Hepatic stellate cell (primary cell): ENCODE measurements around the gene SETBP1.

ENCODE experiments used
- DNase-seq: peaks from one replicate; pipeline ENCODE4 v3.0.0; 2011; ENCODE audit warnings: low spot score

Gene SETBP1

DNA sequence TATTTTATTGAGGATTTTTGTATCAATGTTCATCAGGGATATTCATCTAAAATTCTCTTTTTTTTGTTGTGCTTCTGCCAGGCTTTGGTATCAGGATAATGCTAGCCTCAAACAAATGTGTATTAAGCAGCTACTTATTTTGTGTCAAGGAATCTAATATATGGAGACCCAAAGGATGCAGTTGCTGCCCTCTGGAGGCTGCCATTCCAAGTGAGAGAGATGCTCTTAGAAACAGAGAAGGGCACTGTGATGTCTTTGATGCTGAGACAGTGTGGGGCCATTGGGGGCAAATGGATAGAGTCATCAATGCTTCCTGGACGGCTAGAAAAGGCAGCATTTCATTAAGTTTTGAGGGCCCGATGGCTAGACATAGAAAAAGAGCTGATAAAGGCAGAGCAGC lies 292.6 kb downstream of the SETBP1 start:
- DNase-seq, result no peak

DNA sequence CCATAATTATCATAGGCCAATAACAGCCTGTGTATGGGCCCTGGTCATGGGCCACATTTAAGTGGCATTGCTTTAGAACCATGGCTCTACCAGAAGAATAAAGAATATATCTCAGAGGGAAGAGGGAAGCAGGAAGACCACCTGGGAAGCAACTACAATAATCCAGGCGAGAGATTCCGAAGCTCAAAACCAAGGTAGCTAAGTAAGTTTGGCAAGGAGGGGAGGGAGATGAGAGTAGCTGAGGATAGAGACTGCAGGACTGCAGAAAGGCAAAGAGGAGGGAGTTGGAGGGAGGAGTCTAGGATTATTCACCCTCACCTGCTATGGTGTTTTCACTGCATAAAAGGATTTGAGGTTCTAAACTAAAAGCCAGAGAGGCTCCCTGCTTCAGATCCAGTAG lies 293.5 kb downstream of the SETBP1 start:
- DNase-seq, result no peak

DNA sequence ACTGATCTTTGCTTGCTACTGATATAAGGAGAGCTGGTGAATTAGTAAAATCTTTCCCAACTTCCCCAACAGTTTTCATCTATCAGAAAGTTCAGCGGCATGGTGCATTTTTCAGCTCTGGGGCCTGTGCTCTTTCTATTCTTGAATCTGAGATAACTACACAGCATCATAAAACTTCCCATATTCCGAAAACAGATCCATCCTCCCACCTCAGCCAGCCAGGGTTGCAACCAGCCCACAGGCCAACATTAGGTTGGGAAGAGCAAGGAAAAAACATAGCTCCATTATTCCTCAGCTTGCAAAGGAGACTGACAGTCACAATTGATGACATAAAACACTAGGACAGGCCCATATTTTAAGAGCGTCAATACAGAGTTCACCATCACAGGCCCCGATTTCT lies 297.2 kb downstream of the SETBP1 start:
- DNase-seq, result no peak

DNA sequence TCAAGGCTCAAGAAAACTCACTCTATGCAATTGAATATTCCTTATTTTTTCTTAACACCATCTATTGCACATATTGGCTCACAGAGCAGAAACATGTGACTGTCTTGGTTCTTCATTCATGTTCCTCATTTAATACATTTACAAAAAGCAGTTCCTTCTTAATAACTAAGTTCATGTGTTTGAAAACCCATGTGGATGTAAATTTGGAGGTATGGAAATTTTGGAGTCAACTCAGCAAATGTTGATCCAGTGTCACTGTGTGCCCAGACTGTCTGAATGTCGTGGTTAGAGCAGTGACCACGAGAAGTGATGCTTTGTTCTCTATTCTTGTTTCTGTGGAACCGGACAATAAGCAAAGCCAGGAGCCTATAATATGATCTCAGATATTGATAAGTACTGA lies 299.1 kb downstream of the SETBP1 start:
- DNase-seq, result no peak

DNA sequence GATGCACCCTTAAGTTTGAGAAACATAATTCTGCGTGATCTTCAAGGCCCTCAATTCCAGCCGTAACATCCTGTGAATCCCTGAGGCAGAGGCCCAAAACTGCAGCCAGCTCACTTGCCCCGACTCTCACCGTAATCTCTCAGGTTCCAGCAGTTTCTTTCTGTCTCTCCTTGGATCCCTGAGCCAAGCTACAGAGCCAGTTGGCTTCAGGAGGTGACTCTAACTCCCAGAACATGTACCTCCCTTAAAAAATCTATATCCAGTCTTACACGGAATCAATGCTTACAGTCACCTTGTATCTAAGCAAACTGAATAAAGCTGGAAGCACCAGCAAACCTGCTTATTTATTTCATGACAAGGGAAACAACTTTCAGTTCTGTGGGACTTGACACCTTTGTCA lies 300.4 kb downstream of the SETBP1 start:
- no peak for DNase-seq

DNA sequence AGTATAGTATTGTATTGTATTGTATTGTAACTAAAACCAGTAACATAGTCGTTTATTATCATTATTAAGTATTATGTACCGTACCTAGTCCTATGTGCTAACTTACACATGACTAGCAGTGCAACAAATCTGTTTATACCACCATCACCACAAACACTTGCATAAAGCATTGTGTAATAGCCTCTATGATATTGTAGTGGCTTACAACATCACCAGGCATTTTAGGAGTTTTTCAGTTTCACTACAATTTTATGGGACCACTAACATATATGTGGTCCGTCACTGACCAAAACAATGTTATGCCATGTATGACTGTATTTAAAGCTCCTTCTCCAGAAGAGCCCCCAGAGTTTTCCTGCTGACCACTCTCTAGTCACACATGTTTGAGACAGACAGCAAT lies 306.2 kb downstream of the SETBP1 start:
- DNase-seq, result no peak

DNA sequence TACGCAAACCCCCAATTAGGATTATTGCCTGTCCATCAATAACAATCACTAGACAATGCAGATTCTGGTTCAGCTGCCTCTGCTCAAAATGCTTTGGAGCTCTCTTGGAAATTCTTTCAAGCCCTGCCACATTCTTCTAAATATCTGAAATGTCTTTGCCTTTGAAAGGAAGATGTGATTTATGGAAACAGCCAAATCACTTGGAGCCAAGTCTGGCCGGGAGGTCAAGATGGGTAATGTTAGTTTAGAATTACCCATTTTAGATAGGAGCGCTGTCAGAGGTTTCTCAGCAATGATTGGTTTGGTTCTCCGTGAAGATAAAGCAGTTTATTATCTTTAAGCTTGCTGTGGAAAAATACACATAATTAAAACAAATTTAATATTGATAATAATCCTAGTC lies 306.7 kb downstream of the SETBP1 start:
- no peak for DNase-seq

DNA sequence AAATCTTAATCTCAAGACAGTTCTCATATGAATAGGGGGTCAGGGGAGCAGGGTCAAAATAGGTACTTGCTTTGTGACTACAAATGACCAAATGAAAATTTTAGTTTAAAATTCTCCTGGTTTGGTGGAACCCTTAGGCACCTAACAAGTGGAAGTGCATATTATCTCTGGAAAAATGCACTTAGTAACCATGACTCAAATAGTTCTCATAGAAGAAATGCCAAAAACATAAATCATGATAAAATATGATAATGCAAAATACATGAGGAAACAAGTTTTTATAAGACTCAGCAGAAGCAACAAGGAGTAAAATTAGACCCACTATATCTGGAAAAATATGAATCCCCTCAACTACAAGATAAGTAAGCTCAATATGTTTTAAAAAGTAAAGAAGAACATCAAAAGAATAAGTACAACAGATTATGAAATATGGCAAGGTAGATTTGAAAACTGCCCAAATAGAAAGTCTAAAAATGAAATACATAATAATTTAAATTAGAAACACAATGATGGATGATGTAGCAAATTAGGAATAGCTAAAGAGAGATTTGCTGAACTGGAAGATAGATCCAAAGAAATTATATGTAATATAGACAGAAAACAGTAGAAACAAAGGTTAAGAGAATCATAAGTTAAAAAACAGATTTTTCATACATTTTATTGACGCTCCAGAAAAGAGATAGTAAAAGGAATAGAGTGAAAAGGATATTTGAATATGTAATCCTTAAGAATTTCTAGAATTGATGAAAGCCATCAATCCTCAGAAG lies 308.3 kb downstream of the SETBP1 start:
- peak; percentile 29 for DNase-seq

DNA sequence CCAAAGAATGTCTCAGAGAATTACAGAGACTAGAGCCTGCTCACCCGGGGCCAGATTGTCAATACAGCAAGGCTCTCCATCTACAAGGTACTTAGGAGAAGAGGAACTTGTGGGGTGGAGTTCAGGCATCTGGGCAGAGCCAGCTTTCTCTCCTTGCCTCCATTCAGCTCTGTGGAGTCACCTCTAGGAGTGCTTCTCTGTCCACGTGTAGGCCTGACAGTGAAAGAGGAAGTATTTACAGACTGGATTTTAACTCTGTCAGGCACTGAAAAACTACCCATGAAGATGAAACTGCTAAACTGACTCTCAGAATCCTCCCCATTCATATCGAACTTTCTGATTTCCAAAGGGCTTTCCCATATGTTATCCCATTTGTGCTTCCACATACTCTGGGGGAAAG lies 315.6 kb downstream of the SETBP1 start:
- no peak for DNase-seq

DNA sequence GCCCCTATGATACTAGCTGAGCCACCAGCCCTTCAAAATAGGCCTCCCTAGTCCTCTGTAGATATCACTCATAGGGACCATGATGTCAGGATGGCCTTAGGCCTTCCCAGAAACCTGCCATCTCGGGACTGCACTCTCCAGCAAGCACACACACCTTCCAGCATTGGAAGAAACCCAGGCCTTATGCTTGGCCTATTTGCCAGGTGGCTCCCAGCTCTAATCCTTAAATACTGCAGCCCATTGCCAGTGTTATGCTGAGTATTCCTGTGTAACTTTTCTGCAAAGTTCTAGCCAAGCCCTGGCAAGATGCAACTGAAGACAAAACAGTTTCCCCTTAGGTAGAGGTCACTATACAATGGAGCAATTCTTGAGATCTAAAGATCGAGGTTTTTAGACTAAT lies 316.5 kb downstream of the SETBP1 start:
- no peak for DNase-seq

DNA sequence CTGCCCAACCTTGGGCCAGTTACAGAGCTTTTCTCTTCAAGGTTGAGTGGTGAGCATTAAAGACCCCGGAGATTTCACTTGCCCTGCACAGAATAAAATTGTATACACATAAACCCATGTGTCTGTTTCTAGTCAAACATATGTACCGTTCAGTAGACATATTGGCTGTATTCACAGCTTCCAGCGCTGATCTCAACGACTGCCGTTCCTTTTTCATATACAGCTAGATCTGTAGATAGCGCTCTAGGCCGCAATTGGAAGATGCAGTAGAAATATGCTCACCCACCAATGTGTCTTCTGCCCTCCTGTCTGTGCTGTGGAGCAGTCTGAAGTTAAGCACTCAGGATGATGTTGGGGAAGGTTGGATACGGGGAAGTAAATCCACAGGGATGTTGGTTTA lies 317.7 kb downstream of the SETBP1 start:
- DNase-seq, result no peak

DNA sequence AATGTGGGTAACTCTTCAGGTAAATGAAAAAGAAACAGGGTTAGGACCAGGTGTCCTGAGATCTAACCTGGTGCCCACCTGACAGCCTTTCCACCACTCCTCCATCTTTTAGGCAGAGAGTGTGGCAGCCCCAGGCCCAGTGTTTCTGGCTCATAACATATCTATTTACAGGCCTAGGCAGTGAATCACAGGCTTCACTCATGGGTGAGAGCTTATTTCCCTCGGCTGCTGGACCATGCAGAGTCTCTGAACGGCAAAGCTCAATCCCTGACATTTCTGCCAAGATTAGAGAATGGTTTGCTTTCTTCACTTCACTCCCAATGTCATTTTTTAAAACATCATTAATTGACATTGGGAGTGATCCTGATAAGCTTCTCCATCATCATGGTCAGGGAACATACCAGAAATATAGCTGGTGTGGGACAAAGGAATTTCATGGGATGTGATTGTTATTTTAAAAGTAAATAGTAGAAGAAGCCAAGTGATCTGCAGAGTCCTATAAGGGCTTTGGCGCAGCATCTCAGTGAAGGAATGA lies 323.9 kb downstream of the SETBP1 start:
- DNase-seq, result no peak

DNA sequence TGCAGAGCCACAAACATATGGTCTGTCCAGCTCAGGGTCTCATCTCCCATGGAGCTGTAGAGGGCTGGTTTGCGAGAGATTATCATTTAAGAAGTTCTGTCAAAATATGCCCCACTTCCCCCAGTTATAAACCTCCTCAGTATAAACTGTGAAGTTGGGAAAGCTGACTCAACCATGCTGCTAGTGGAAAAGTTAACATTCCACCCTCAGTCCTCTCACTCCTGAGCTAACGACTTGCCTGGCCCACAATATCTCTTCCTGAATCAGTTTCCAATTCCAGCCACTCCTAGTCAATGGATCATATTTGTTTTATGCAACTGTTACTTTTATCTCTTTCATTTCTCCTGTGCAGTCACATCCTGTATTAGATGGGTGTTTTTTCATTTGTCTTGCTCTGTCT lies 326.2 kb downstream of the SETBP1 start:
- DNase-seq, result no peak

DNA sequence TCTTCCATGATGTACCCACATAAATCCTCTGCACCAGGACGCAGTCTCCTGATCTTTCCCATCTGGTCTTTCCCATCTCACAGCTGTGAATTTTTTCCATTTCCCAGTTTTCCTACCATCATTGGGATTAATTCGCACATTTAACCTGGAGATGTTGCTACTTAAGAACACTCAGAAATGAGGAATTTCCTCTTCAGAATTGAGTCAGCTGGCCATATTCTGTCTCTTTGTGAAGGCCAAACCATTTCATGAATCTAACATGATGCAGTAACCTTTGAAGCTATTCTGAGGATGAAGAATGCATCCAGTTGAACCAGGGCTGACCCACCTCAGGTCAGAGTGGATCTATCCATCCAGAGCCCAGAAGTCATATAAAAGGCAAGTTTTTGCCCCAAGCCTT lies 326.8 kb downstream of the SETBP1 start:
- no peak for DNase-seq

DNA sequence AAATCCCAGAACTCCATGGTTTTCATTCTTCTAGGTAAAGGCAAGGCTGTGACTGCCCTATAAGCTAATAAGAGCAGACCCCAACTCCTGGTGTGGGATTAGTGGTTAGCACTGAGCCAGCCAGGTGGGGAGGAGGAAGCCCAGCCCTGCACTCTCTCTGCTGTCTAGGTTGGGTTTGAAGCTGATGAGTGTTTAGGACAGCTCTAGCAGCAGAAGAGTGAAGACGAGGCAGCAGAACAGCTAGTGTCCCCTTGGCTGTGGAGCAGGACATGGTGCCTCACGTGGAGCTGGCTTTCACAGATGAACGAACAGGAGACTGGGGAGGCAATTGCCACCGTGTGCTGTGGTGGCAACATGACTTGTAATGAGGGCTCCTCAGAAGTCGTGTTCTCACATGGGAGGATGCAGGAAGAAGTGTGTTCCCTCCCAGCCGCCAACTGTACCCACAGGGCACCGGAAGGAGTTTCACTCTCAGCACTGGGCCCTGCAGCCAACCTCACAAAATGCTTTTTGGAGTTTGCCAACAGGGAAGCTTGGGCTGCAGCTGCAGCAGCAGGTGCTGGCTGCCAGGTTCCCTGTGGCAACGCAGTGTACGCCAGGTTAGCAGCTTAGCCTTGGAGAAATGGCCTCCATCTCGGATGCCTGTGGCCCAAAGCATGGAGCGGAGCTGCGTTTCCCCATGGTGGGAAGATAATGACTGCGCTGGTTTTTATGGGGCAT lies 328.2 kb downstream of the SETBP1 start:
- DNase-seq, result no peak

DNA sequence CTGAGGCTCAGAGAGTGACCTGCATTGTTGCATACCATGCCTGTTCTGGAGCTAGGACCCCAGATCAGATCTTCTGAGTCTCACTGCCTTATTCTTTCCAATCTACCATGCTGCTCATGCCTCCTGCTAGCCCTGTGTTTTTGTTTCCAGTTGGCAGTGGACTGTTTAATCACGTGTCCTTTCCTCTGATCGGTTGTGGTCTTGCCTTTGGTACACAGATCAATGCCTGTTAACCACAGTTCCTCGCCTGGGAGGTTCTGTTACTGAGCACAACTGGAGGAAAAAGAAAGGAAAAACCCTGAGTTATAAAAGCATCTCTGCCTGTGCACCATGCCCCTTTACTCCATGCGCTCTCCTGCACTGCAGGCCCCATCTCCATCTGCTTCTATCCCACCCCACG lies 329.1 kb downstream of the SETBP1 start:
- no peak for DNase-seq

DNA sequence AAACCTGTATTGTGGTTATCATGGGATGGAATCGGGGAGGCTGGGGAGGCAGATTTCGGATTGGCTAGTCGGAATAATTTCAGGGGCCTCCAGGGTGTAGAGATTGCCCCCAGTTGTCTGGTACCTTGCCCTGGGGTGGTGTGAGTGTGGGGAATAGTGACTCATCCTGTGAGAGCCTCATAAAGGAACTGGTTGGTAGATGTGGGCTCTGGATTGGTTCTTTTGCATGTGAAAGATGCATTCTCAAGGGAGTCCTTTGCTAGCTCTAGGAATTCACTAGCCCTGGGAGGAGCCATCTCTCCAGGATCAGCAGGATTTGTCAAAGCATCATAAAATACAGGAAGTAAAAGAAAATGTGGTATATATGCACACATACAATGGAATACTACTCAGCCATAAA lies 331.6 kb downstream of the SETBP1 start:
- no peak for DNase-seq

DNA sequence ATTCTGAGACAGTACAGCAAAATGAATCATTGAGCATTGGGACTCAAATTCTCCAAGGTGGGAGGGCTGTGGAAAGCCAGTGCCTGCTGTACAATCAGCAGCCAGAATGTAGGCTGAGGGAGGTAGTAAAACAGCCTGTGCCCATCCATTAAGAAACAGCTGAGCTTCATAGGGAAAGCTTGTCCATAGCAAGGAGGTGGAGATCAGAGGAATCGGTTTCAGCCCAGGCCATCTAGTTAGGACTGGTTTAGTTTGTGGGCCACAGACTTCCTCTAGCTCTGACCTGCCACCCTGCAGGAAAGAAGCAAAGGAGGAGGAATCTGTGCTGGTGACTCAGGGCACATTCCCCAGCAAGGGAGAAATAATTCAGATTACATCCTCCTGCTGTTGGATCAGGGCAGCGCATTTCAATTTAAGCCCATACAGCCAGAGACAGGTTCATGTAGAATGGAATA lies 333.4 kb downstream of the SETBP1 start:
- peak; percentile 78 for DNase-seq

DNA sequence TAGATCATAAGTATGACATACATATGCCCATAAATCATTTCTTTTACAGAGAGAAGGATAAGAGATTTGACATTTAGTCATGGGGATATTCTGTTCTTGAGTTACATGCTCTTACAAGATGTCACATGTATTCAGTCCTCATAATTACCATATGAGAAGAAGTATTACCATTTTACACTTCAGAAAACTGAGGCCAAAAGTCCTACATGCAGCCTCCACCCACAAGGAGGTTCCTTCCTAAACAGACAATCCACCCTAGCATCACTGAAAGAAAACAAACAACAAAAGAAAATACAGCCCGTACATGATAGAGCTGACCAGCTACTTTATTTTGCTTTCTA lies 335.1 kb downstream of the SETBP1 start:
- DNase-seq, result no peak

DNA sequence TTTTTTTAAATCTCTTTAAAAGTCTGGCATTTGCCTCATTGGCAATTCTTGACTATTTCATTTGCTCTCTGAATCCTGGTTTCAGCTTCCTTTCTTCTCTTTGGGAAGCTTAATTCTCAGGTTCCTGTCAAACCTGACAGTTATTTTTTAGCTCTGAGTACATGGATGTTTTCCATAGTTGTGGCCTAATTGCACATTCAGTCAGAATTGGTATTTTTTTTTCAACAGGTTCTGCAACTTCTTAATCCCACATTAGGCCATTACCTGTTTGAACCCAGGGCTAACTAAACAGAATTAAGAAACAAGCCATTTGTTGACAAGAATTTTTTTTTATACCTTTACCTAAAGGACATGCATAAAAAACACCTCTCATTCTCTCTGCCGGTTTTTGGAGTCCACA lies 338.8 kb downstream of the SETBP1 start:
- no peak for DNase-seq

DNA sequence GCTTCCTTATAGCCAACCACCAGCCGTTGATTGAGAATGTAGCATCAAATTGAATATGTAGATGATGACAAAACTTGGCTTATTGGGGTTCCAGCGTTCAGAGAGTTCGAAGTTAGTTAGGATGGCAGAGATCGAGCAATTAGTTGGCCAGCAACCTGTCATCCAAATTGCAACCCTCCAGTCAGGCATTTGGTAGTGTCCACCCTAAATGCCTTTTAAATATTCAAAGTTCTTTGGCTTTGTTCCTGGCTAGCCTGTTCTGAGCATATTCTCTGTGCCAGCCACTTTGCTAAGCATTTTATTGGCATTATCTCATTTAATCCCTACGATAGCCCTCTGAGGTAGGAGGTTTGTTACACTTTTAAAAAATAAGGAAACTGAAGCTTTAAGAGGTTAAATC lies 342.8 kb downstream of the SETBP1 start:
- DNase-seq, result no peak

DNA sequence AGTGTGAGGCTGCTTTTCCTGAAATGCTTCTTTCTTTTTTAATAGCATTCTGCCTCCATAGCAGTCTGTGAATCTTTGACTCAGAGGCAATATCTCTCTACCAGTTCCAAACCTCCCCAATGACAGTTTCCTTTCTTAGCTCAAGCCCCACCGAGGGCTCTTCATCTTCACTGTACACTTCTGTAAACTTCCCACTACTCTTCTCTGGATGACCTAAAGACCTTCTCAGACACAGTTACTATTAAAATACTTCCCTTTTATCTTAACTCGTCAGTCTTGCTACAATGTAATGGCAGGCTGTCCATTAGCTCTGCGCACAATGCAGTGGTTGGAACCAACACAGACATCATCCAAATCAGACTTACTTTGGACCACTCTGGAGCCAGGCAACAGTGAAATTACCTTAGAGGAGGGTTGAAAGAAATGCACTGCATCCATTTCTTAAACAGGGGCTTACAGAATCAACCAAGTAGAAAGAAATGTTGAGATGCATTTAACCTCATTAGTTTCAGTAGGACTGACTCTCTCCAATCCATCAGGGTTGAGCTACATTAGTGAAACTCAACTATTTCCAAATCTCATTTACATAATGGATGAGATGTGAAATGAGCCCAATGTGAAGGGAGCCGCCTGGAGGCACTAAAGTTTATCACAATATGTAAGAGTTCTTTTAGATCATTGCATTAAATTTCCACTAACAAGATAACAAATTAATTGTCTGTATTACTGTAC lies 343.8 kb downstream of the SETBP1 start:
- no peak for DNase-seq

DNA sequence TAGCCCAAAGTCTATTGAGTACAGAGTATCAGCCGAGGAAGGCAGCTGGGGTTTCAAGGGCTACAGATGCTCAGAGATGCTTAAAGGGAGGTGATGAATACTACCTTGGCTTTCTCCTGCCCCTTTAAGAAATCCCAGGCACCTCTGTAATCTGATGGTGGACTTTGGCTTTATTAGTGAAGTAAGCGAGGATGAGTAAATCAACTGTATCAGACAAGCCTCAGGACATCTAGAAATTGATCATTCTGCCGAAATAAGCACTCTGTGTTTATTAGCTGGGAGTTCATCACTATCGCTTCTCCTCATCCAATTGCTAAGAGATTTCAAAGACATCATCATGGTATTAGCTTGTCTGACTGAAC lies 344.4 kb downstream of the SETBP1 start:
- DNase-seq, result no peak
